HepG2 (cell line): Measurements from ENCODE around the gene PPM1H. TPM values are rescaled to one million over a fixed set of nuclear protein-coding genes. Genes with fewer than 3 reads are reported as not detected.

Source experiments
- ATAC-seq: fragments of 200-7000 bp; cut with Tn5 transposase; 3 replicates; pipeline ENCODE4 v1.9.1; 2020; ENCODE audit warnings: mild to moderate bottlenecking, moderate library complexity
- BruUV-seq: library from RNA; stranded (reverse); fragments of 400-500 nt; replicated peaks from 2 replicates; lab custom pipeline; 2021; lab: Mats Ljungman, UMichigan
- CTCF ChIA-PET: fragments of 300-600 bp; formaldehyde crosslinking; extraction: SDS; loops from one replicate; lab custom pipeline; 2021; ENCODE audit warnings: low total read pairs, inconsistent platforms, low intra/inter-chr PET ratio; lab: Yijun Ruan, JAX
- POLR2A ChIA-PET: fragments of 350-600 bp; sonication (Branson Sonifier 250); formaldehyde crosslinking; loops from one replicate; lab custom pipeline; 2020; ENCODE audit warnings: antibody characterized with exemption, inconsistent platforms; lab: Yijun Ruan, JAX
- DNase-seq: peaks from one replicate; pipeline ENCODE4 v3.0.0-alpha.2; 2015; ENCODE audit warnings: low spot score
- FAIRE-seq: peaks from 3 replicates; lab custom pipeline; 2011; peaks lifted over from hg19 to GRCh38; lab: Jason Lieb, UNC
- H2AFZ ChIP-seq: one replicate; pipeline ENCODE4 v1.6.1; 2011; ENCODE audit warnings: low read length, inconsistent platforms
- H3K27ac ChIP-seq: fragments of 300-600 bp; 3 replicates; pipeline ENCODE4 v1.8.0; 2011; ENCODE audit warnings: mixed run types, mild to moderate bottlenecking, mixed read lengths, low read length, inconsistent platforms; ENCODE audit not compliant: insufficient read depth; ENCODE audit errors: extremely low read length
- H3K27me3 ChIP-seq, 2 experiments: fragments of 200-600 bp in 1 of 2; 2 replicates in 1 of 2; 3 replicates in 1 of 2; pipeline versions ENCODE4 v1.6.0 to v1.8.0; 2011; ENCODE audit warnings: low read length in 2 of 2, mild to moderate bottlenecking in 2 of 2, moderate library complexity in 2 of 2, inconsistent platforms in 1 of 2; ENCODE audit not compliant: insufficient read depth in 2 of 2, control insufficient read depth in 1 of 2
- H3K36me3 ChIP-seq, 2 experiments: fragments of 200-600 bp in 1 of 2; replicated peaks in 1 of 2; 2 replicates in 1 of 2; 3 replicates in 1 of 2; pipeline versions ENCODE4 v1.5.1 to v1.8.0; 2011; ENCODE audit warnings: low read length in 2 of 2, inconsistent platforms in 1 of 2; ENCODE audit not compliant: insufficient read depth in 2 of 2, control insufficient read depth in 1 of 2
- H3K4me1 ChIP-seq: 2 replicates; pipeline ENCODE4 v1.5.1; 2012; ENCODE audit warnings: low read length, inconsistent platforms; ENCODE audit not compliant: insufficient read depth
- H3K4me2 ChIP-seq: 2 replicates; pipeline ENCODE4 v1.6.0; 2011; ENCODE audit warnings: low read depth, low read length, inconsistent platforms
- H3K4me3 ChIP-seq, 3 experiments: fragments of 200-600 bp in 1 of 3; sonication (generic), shearing (Covaris generic) in 1 of 3; replicated peaks in 1 of 3; 2 replicates each; pipeline ENCODE4 v1.5.1; 2011 to 2016; ENCODE audit warnings: low read length in 3 of 3, inconsistent platforms in 2 of 3, low read depth in 2 of 3, mild to moderate bottlenecking in 2 of 3, control low read depth in 1 of 3, mixed read lengths in 1 of 3; ENCODE audit not compliant: insufficient read depth in 1 of 3
- H3K79me2 ChIP-seq: one replicate; pipeline ENCODE4 v1.6.1; 2011; ENCODE audit warnings: low read length, inconsistent platforms; ENCODE audit not compliant: insufficient read depth
- H3K9ac ChIP-seq: 2 replicates; pipeline ENCODE4 v1.6.0; 2011; ENCODE audit warnings: mild to moderate bottlenecking, low read depth, low read length, inconsistent platforms; ENCODE audit not compliant: insufficient read depth
- H3K9me3 ChIP-seq: 2 replicates; pipeline ENCODE4 v1.5.1; 2012; ENCODE audit warnings: mild to moderate bottlenecking, low read length
- H4K20me1 ChIP-seq: 2 replicates; pipeline ENCODE4 v1.6.0; 2011; ENCODE audit warnings: inconsistent platforms, mild to moderate bottlenecking, low read length, moderate library complexity; ENCODE audit not compliant: insufficient read depth
- MAFF ChIP-seq: IDR thresholded peaks from 2 replicates; pipeline ENCODE4 v1.6.1; 2011; ENCODE audit warnings: low read depth, low read length, improper control_type of control experiment
- MAFK ChIP-seq, 2 experiments: IDR thresholded peaks in 1 of 2; conservative IDR thresholded peaks in 1 of 2; 2 replicates each; pipeline ENCODE4 v1.6.1; 2011; ENCODE audit warnings: improper control_type of control experiment in 2 of 2, low read length in 2 of 2
- NCOA2 ChIP-seq: sonication (generic); formaldehyde crosslinking; IDR thresholded peaks from 2 replicates; pipeline ENCODE4 v1.8.0; 2022; ENCODE audit warnings: inconsistent platforms
- ZNF841 ChIP-seq: sonication (generic); formaldehyde crosslinking; IDR thresholded peaks from 2 replicates; pipeline ENCODE4 v1.8.1; 2023; ENCODE audit warnings: missing genetic modification reagents, borderline replicate concordance
- WGBS: methylation state at CpG from one replicate; pipeline ENCODE4 v1.1.6; 2017; ENCODE audit warnings: low lambda C conversion rate; 5-methylcytosine and 5-hydroxymethylcytosine counted together
- in situ Hi-C: cut with HindIII; loops from 2 replicates; pipeline ENCODE4 v1.10.0; 2017; ENCODE audit warnings: low pct_unique_long_range_greater_than_20kb; ENCODE audit not compliant: extremely low pct_ligation_motif_present
- intact Hi-C: fragments of 100-400 bp; cut with micrococcal nuclease; formaldehyde crosslinking; loops from one replicate; pipeline ENCODE4 v1.10.0; 2022; ENCODE audit not compliant: unreplicated experiment
- polyA plus RNA-seq, 8 experiments: library from polyadenylated mRNA; depleted of rRNA in 3 of 8; stranded (reverse) in 7 of 8; unstranded in 1 of 8; fragments of >200 nt; fragmentation: Illumina TruSeq in 4 of 8; extraction: Trizol in 4 of 8; gene quantifications; 2 replicates each; pipeline versions ENCODE4 v1.2.1 to v1.2.3, GENCODE V29; 2011 to 2016; ENCODE audit warnings: low read depth in 4 of 8, missing spikeins in 1 of 8, mixed read lengths in 1 of 8; ENCODE audit not compliant: insufficient read depth in 1 of 8
- total RNA-seq, 5 experiments: library from RNA; depleted of rRNA; stranded (reverse); fragments of >200 nt; fragmentation: Illumina TruSeq; extraction: Trizol; gene quantifications; 2 replicates each; pipeline ENCODE4 v1.2.3, GENCODE V29; 2016; ENCODE audit warnings: low read depth in 1 of 5
- TF ChIP-seq, protein P1 (sequence below), 2 experiments: IDR thresholded peaks; 2 replicates each; pipeline ENCODE4 v1.6.1; 2011 to 2012; ENCODE audit warnings: low read length in 2 of 2, borderline replicate concordance in 1 of 2, low read depth in 1 of 2, mild to moderate bottlenecking in 1 of 2, moderate library complexity in 1 of 2
- TF ChIP-seq, protein P2 (sequence below): sonication (generic); formaldehyde crosslinking; IDR thresholded peaks from 2 replicates; pipeline ENCODE4 v1.4.0; 2020; ENCODE audit warnings: missing genetic modification reagents

Gene PPM1H
- total and polyA plus RNA-seq, 2 of the 13 experiments (the other 11 are each of a cell fraction or from before 2014, with no cell fraction given) = 29.1 to 38.1 TPM

- Histone ChIP-seq H3K4me1 (no peaks in the 10 kb centered on the region), H4K20me1 (no peaks in the 10 kb centered on the region), H3K79me2 (peaks cover 51% of the 10 kb centered on the region), H2AFZ (no peak overlapping the region)
- no peak for ATAC-seq
- no peak for DNase-seq
- CTCF ChIA-PET = no interaction called here
- TF ChIP-seq, protein P1, sequence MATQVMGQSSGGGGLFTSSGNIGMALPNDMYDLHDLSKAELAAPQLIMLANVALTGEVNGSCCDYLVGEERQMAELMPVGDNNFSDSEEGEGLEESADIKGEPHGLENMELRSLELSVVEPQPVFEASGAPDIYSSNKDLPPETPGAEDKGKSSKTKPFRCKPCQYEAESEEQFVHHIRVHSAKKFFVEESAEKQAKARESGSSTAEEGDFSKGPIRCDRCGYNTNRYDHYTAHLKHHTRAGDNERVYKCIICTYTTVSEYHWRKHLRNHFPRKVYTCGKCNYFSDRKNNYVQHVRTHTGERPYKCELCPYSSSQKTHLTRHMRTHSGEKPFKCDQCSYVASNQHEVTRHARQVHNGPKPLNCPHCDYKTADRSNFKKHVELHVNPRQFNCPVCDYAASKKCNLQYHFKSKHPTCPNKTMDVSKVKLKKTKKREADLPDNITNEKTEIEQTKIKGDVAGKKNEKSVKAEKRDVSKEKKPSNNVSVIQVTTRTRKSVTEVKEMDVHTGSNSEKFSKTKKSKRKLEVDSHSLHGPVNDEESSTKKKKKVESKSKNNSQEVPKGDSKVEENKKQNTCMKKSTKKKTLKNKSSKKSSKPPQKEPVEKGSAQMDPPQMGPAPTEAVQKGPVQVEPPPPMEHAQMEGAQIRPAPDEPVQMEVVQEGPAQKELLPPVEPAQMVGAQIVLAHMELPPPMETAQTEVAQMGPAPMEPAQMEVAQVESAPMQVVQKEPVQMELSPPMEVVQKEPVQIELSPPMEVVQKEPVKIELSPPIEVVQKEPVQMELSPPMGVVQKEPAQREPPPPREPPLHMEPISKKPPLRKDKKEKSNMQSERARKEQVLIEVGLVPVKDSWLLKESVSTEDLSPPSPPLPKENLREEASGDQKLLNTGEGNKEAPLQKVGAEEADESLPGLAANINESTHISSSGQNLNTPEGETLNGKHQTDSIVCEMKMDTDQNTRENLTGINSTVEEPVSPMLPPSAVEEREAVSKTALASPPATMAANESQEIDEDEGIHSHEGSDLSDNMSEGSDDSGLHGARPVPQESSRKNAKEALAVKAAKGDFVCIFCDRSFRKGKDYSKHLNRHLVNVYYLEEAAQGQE (IDR thresholded peaks at IDR 0.05; ENCODE audit: borderline replicate concordance in 1 of 2, low read depth in 1 of 2, low read length in 2 of 2) = no peak
- TF ChIP-seq, protein P2, sequence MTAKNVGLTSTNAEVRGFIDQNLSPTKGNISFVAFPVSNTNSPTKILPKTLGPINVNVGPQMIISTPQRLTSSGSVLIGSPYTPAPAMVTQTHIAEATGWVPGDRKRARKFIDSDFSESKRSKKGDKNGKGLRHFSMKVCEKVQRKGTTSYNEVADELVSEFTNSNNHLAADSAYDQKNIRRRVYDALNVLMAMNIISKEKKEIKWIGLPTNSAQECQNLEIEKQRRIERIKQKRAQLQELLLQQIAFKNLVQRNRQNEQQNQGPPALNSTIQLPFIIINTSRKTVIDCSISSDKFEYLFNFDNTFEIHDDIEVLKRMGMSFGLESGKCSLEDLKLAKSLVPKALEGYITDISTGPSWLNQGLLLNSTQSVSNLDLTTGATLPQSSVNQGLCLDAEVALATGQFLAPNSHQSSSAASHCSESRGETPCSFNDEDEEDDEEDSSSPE (CRISPR knock-in tag) = no peak
- TF ChIP-seq NCOA2 = no peak
- peak; percentile 39 to 44; a peak in 2 of 4 replicates for TF ChIP-seq MAFK (conservative IDR thresholded peaks at IDR 0.05 in 1 of 2, IDR thresholded peaks at IDR 0.05 in 1 of 2; ENCODE audit: low read length in 2 of 2)
- TF ChIP-seq MAFF = peak; percentile 52; the same call in 1 of the 2 replicates
- TF ChIP-seq ZNF841 (CRISPR knock-in tag) = no peak
- TF ChIP-seq, all 625 proteins: peak for 2
- no peak overlapping the region for H3K4me2 ChIP-seq
- no peak overlapping the region for H3K27ac ChIP-seq
- no peak for FAIRE-seq
- H3K9me3 ChIP-seq = no peaks in the 10 kb centered on the region
- over 99% methylated on average over 6 of the region's 6 CpGs for whole genome bisulfite sequencing
- intact Hi-C loops = no loop called here
- no peak overlapping the region for H3K4me3 ChIP-seq
- no peak overlapping the region for H3K9ac ChIP-seq
- in situ Hi-C loops = no loop called here
- H3K36me3 ChIP-seq = peaks cover 7 to 36% of the 10 kb centered on the region in 2 experiments
- POLR2A ChIA-PET = no interaction called here
- no TSS peak for BruUV-seq
- no peaks in the 10 kb centered on the region for H3K27me3 ChIP-seq
Measured at GRCh38 chr12:62833634-62834033, 101.3 kb downstream of the PPM1H start.
